Measurements from ENCODE around the gene PARVB. TPM values are rescaled to one million over a fixed set of nuclear protein-coding genes. Genes with fewer than 3 reads are reported as not detected.

PARVB gene
- total RNA-seq, 2 donors from 2014 or later = 4.5 to 11.4 TPM

- Histone ChIP-seq H3K27ac (no peak overlapping the region), H3K9me3 (no peaks in the 10 kb centered on the region), H3K36me3 (peaks cover 4% of the 10 kb centered on the region), H3K9ac (ENCODE audit: low read depth in 2 of 2, low read length in 2 of 2) (no peak overlapping the region), H3K27me3 (no peaks in the 10 kb centered on the region), H3K4me3 (no peak overlapping the region), H3K4me1 (no peaks in the 10 kb centered on the region)
- intact Hi-C loops (cut with DNase I) = no loop called here
- DNase-seq = no peak
- TF ChIP-seq CTCF (IDR thresholded peaks at IDR 0.05) = no peak
Measured at GRCh38 chr22:43998679-43999264, 25.3 kb upstream of the PARVB start.

GRCh38 chr22:43999378-43999777 lies 24.7 kb upstream of the PARVB start:
- H3K27me3 ChIP-seq = no peaks in the 10 kb centered on the region
- no peak for TF ChIP-seq CTCF (IDR thresholded peaks at IDR 0.05)
- H3K36me3 ChIP-seq = peaks cover 4% of the 10 kb centered on the region
- intact Hi-C loops (cut with DNase I) = no loop called here
- H3K4me1 ChIP-seq = no peaks in the 10 kb centered on the region
- no peak overlapping the region for H3K9ac ChIP-seq (ENCODE audit: low read depth in 2 of 2, low read length in 2 of 2)
- H3K27ac ChIP-seq = no peak overlapping the region
- no peak for DNase-seq
- H3K9me3 ChIP-seq = no peaks in the 10 kb centered on the region
- no peak overlapping the region for H3K4me3 ChIP-seq

GRCh38 chr22:44000123-44000522 lies 24.0 kb upstream of the PARVB start:
- H3K36me3 ChIP-seq = peaks cover 4% of the 10 kb centered on the region
- intact Hi-C loops (cut with DNase I) = no loop called here
- H3K4me3 ChIP-seq = no peak overlapping the region
- no peak overlapping the region for H3K9ac ChIP-seq (ENCODE audit: low read depth in 2 of 2, low read length in 2 of 2)
- no peak for TF ChIP-seq CTCF (IDR thresholded peaks at IDR 0.05)
- no peak overlapping the region for H3K27ac ChIP-seq
- no peaks in the 10 kb centered on the region for H3K4me1 ChIP-seq
- no peak for DNase-seq
- H3K27me3 ChIP-seq = no peaks in the 10 kb centered on the region
- H3K9me3 ChIP-seq = no peaks in the 10 kb centered on the region

GRCh38 chr22:44001521-44001920 lies 22.6 kb upstream of the PARVB start:
- Histone ChIP-seq H3K4me3 (no peak overlapping the region), H3K9me3 (no peaks in the 10 kb centered on the region), H3K36me3 (peaks cover 4% of the 10 kb centered on the region), H3K4me1 (no peaks in the 10 kb centered on the region), H3K9ac (ENCODE audit: low read depth in 2 of 2, low read length in 2 of 2) (no peak overlapping the region), H3K27me3 (no peaks in the 10 kb centered on the region), H3K27ac (no peak overlapping the region)
- no peak for DNase-seq
- intact Hi-C loops (cut with DNase I) = no loop called here
- TF ChIP-seq CTCF (IDR thresholded peaks at IDR 0.05) = no peak

GRCh38 chr22:44002324-44002723 lies 21.8 kb upstream of the PARVB start:
- no peak for DNase-seq
- H3K27ac ChIP-seq = no peak overlapping the region
- no peaks in the 10 kb centered on the region for H3K36me3 ChIP-seq
- no peak overlapping the region for H3K9ac ChIP-seq (ENCODE audit: low read depth in 2 of 2, low read length in 2 of 2)
- no peaks in the 10 kb centered on the region for H3K27me3 ChIP-seq
- TF ChIP-seq CTCF (IDR thresholded peaks at IDR 0.05) = no peak
- intact Hi-C loops (cut with DNase I) = no loop called here
- no peak overlapping the region for H3K4me3 ChIP-seq
- no peaks in the 10 kb centered on the region for H3K9me3 ChIP-seq
- no peaks in the 10 kb centered on the region for H3K4me1 ChIP-seq

All from colonic mucosa (tissue), 4 donors.